Limb (tissue), 2 donors: Measurements from ENCODE around the gene ZBTB34.
A peak's percentile ranks its signal among the peaks of the same experiment; 100 is the strongest.

ENCODE experiments used
- DNase-seq, 2 donors: peaks; one replicate each; pipeline ENCODE4 v3.0.0-alpha.2; 2016; ENCODE audit errors: extremely low spot score in 2 of 2

Gene ZBTB34

DNA sequence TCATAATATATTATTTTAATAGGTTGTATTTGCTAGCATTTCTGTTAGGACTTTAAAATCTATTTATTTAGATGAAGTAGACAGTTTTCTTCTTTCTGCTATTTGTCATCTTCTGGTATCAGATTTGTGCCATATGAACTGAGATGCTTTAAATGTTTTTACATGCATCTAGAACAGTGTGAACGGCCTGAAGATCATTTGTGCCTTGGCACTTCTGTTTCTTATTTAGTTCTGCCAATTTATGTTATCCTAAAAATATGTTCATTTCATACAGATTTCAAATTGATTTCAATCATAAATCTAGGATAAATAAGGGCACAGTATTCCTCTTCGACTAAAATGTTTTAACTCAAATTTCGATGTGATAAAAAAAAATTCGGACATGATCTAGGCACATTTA lies 16.1 kb downstream of the ZBTB34 start:
- no peak for DNase-seq

DNA sequence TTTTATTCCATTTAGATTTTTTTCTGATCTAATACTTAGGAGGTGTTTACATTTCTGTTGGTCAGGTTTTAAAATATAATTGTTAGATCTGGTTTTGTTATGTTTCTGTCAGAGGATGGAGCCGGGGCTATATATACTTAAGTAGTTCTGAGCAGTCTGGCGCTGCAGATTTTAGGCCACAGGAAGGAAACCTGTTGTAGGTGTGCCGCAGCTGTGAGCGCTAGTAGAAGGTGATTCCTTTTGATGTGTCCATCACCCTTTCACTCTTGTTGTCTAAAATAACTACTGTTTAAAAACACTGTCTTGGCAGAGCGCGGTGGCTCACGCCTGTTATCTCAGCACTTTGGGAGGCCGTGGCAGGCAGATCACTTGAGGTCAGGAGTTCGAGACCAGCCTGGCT lies 17.0 kb downstream of the ZBTB34 start:
- DNase-seq = no peak

DNA sequence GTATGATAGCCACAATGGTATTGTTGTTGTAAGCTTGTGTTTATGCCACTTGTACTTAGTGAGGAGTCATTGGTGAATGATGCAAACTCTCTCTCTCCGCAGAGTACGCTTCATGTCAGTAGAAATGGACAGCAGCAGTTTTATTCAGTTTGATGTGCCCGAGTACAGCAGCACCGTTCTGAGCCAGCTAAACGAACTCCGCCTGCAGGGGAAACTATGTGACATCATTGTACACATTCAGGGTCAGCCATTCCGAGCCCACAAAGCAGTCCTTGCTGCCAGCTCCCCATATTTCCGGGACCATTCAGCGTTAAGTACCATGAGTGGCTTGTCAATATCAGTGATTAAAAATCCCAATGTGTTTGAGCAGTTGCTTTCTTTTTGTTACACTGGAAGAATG lies 18.8 kb downstream of the ZBTB34 start:
- no peak for DNase-seq

DNA sequence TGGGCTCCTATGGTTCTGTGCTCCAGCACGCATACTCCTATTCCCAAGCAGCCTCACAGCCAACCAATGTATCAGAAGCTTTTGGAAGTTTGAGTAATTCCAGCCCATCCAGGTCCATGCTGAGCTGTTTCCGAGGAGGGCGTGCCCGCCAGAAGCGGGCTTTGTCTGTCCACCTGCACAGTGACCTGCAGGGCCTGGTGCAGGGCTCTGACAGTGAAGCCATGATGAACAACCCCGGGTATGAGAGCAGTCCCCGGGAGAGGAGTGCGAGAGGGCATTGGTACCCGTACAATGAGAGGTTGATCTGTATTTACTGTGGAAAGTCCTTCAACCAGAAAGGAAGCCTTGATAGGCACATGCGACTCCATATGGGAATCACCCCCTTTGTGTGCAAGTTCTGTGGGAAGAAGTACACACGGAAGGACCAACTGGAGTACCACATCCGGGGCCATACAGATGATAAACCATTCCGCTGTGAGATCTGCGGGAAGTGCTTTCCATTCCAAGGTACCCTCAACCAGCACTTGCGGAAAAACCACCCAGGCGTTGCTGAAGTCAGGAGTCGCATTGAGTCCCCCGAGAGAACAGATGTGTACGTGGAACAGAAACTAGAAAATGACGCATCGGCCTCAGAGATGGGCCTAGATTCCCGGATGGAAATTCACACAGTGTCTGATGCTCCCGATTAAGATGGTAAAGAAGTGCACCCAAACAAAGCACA lies 19.9 kb downstream of the ZBTB34 start:
- no peak for DNase-seq

DNA sequence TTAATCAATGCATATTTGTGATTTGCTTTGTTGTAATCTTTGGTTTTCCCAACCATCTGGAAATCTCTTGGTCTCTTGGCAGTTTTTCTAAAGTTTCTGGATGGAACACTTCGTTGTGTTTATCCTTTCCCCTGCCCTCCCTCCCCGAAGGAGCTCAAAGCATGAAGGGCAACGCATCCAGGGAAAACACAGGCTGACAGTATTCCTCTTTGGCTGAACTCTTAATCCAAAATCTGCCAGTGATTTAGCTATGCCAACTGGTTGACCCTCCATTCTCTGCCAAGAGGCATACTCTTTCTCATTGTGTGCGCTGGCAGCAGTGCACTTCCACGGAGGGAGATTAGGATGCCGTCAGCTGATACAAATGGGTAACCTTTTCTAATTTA lies 20.5 kb downstream of the ZBTB34 start:
- no peak for DNase-seq

DNA sequence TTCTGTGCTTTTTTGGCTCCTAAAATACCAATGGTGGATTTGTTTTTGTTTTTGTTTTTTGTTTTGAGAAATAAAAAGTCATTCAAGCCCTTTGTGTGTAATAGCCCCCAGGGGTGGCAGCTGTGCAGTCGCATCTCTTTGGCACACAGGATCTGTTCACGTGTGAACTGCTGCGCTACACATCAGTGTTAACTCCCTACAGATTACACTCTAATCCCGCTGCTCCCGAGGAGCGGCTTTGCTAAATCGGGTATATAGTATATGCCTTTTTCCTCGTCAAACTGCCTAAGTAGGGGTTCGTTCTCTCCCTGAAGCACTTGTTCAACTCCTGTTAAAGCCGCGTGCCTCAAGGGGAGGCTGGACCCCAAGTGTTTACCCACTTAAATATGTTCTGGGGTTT lies 22.3 kb downstream of the ZBTB34 start:
- no peak for DNase-seq

DNA sequence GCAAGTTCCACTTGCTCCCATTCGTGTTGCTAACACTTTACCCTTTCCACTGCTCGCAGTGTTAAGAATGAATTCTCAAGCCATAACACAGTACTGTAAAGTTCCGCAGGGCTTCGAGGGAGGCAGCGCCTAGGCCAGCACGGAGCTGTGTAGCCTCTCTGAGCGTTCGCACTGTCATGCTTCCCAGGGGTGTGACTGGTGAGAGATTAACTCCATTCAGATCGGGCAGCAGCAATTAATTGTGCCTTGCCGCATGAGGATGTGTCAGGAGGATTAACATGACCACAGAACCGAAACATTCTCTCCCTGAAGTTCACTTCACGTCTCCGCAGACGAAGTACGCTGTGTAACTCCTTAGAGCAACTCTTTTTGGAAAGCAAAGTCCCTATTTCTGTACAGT lies 23.2 kb downstream of the ZBTB34 start:
- DNase-seq = no peak

DNA sequence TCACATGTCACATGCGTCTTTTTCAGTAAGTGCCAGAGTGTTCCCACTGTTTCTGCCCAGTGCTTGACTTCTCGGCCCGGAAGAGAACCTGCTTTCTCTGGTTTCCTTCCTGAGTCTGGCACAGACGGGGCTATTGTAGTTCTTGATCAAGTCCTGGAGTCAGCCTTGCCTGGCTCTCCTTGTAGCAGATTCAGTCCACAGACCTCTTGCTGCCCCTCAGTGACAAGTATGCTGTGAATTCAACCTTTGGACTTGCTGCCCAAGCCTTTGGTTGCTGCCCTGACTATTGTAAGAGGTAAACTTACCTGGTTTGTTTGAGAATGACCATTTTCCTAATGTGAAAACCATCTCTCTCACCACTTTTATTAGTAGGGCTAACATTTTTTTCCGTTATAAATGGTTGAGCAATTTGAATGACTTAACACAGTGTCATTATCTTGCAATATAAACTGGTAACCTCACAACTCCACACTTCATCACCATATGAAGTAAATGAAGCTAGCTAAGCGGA lies 24.7 kb downstream of the ZBTB34 start:
- no peak for DNase-seq

DNA sequence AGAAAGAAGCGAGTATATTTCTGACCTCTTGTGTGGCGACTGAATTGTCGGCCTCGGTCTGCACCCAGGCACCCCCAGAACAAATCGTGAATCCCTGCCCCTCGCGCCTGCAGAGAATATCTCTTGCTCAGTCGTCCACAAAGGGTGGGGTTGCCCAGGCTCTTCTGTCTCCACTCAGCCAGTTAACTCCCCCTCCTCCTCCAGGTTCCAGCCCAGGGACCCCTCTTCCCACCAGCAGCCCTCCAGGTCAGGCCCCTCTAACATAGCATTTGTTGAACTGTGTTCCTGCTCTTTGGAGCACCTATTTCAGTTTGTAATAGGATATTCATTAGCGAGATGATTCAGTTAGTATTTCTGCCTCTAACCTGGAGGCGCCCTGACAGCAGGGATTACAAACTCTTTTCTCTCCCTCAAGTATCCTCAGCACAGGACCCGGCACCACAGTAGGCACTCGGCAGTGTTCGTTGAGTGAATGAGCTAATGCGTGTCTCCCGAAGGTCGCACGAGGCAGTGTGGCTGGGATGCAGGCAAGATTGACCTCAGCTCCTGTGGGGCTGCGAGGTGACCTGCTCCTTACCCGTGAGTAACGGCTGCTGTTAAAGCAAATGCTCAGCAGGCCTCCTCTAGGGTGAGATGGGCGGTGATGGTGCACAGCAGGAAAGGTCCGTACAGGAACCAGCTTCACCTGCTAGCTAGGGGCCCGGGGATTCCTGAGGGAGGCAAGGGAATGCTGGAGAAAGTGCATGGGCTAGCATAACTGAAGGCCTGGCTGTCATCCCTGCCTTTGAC lies 25.8 kb downstream of the ZBTB34 start:
- DNase-seq = no peak

DNA sequence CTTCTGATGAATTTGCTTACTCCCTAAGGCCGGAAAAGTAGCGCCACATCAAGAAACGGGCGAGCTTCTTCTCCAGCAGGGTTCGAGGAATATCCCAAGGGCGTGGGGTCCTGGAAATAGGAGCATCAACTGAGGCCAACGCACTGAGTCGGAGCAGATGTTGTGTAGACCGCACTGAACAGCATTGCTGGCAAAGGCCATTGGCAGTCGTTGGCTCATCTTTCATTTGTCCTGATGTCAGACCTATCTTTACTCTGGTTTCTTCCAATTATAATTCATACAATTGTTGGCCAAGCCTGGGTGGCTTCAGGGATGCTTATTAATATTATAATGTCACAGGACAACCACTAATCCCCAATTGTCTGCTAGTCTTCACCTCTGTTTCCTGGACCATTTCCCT lies 26.5 kb downstream of the ZBTB34 start:
- DNase-seq = no peak

DNA sequence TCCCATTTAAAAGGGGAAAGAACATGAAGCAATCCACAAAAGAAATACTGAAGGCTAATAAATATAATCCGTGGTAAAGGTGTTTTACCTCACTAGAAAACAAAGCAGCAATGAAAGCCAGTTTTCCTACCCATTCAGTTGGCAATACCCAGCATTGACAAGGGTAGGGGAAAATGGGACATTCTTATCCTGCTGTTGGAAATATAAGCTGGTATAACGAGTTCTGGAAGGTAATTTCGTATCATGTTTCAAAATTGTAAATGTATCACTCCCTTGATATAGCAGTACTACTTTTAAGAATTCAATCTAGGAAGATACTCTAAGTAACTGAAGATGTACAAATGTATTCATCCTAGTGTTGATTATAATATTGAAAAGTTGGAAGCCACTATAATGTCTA lies 31.2 kb downstream of the ZBTB34 start:
- no peak for DNase-seq

DNA sequence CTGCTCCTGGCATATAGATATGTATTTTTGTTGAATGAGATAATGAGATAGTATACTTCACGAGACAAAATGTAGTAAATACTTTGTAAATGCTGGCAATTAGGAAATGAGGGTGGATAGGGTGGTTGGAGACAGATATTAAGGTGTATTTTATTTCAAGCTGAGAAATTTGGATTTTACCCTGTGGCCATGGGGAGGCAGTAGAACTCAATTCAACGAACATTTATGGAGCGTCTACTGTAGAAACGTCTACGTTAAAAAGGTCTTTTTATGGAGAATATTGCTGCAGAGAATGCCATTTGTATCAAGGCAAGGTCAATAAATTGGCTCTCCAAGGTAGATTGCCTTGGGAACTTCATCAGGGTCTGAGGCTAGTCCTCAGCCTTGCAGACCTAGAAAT lies 32.6 kb downstream of the ZBTB34 start:
- no peak for DNase-seq

DNA sequence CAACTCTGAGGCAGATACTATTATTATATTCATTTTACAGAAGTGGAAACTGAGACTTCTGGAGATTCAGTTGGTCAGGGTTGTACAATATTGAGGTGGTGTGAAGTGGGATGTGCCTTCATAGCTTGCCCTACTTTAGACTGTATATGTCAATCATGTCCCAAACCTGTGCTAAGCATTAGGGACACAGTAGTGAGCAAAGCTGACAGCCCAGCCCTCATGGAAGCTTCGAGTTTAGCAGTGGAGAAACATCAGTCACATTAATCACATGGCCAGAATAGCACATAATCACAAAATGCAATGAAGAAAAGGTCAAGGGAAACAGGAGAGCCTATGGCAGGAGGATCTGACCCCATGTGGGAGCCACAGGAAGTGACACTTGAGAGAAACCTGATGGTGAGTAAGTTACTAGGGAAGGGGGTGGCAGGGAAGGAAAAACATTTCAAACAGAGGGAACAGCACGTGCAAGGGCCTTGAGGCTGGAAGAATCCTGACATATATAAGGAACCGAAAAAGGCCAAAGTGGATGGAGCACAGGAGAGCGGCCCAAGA lies 33.7 kb downstream of the ZBTB34 start:
- DNase-seq = no peak

DNA sequence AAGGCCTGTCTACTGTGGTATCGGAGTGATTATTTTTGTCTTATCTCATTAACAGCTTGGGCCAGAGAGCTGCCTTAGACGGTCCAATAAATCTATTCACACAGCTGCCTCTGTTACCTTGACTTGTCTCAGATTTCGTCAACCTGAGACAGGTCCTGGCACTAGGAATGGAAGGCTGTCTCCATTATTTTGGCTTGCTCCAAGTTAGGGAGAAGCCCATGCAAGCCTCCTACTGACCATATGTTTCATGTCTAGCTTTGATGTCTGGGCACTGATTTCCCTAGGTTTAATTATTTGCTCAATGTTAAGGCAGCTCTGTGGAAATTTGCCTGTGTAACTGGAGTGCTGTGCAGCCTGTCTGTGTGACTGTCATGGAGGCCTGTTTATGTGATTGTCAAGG lies 41.8 kb downstream of the ZBTB34 start:
- no peak for DNase-seq

DNA sequence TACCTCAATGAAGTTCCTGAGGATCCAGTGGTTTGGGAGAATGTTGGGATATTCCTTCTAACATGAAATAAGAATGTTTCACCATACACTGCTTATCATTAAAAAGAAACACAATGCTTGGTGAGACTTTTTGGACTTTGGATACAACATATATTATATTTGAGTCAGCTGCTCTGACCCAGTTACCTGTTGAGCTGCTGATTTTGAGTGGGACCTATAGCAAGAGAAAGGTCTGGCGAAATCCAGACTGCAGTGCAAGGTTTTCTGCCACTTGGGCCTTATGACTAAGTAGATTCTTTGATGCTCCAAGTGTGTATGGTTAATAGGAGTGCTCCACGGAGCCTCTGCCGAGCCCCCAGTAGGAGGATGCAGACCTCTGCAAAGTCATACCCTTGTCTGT lies 44.1 kb downstream of the ZBTB34 start:
- no peak for DNase-seq

DNA sequence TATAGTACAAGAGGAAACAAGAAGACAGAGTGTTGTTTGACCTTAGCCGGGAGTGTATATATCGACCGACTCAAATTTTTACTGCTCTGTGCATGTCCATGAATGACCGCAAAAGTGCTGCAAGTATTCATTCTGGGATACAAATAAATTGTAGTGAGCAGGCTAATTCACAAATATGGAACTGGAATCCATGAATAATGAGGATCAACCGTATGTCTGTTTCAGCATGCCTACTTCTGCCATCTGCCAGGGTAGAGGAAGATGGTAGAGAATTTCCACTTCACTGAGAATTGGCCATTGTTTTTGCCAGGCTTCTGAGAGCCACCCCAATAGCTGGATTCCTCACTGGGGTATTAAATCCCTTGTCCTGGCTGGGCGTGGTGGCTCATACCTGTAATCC lies 45.7 kb downstream of the ZBTB34 start:
- DNase-seq = no peak

DNA sequence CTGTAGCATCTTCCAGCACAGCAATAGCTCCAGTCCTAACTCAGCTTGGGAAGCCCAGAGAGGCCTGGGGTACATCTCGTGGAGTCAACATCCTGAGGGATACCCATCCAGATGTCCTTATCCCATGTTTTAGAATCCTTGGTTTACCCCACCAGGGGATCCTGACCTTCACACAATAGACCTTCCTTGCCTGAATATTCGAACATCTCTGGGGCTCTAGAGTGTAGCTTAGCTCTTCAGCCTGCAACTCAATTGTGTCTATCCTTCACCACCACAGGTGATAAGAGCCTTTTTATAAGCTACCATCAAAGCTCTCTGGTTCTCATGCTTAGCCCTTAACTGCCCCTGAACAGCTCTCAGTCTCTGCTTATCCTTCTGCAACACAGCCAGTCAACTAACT lies 46.6 kb downstream of the ZBTB34 start:
- DNase-seq = no peak

DNA sequence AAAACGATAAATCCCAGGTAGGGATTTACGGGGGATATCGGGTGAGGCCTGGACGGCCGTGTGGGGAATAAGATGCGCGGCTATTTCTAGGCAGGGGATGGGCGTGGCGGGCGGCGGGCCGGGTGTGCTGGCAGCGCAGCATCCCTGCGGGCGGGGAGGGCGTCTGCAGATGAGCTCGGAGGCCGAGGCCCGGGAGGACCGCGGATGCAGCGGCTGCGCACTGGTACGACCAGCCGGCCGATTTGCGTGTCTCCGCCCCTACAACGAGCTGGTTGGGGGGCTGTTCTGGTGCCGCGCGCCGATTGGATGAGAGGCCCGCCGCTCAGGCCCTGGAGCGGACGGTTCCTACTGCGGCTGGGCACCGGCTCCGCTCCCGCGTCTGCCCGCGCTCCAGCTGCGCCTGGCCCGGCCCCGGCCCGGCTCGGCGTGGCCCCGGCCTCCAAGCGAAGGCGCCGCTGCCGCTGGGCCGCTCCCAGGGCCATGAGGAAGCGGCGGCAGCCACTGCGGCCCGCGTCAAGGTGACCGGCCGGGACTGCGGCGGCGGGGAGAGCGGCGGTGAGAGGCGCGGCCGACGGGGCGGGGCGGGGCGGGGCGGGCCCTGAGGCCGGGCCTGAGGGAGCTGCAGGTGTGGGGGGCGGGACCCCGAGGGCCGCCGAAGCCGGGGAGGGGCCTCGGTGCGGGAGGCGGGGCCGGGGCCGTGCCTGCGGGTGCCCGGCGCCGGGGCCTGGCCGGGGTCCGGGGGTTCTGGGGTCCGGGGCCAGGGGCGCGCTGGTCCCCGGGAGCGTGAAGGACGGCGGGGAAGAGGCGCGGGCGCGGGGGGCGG lies 54.2 kb downstream of the ZBTB34 start, which contains the start of gene RALGPS1:
TSS of gene RALGPS1 (plus strand) at position 325 of the 823 bp plus-strand sequence. CDS start 47,508 bp downstream, outside the sequence.
- DNase-seq = peak; percentile 94 to 95

DNA sequence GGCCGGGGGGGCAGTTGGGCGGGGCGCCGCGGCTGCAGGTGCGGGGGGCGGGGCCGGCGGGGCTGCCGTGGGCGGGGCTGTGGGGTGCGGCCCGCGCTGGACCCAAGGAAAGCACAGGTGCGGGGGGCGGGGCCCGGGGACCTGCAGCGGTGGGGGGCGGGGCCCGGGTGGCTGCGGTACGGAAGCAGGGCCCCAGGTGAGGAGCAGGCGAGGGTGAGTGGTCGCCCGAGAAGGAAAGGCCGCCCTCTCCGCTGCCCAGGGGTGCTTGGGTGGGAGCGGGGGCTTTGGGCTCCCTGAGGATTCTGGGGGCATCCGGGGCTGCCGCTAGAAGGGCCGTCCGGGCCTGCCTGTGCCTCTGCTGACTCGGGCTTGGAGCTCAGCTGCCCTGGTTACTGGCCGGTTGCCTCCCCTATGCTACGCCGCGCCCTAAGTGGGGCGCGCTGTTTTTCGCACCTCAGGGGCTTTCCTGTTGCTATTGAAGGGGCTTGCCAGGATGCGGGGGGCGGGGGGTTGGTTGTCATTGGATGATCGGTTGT lies 54.9 kb downstream of the ZBTB34 start:
- DNase-seq = no peak

DNA sequence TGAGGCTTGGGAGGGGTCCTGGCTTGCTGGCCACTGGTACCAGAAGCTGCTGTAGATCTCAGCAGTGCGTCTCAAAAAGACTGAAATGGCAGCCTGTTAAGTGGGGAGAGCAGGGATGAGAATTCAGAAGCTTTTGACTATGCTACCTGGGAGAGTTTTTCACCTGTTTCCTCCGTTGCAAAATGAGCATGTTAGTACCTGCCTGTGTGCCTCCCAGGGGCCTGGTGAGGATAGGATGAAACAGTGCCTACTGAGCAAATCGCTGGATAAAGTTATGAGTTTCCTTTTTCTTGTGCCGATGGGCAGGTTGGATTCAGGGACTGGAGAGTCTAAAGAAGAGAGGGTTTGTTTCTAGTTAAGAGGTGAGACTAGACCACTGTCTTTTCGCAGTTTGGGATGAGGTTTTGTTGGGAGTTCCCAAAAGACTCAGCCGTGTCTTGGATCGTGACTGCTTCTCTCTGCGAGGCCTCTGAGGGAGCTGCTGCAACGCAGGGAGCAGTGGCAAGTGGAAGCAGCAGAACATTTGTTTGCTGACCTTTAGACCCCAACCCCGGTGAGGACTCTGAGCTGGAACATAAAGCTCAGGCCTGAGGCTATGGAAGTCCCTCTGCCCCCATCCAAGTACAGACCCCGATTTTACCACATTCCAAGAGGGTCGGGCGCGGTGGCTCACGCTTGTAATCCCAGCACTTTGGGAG lies 55.6 kb downstream of the ZBTB34 start:
- DNase-seq = no peak

DNA sequence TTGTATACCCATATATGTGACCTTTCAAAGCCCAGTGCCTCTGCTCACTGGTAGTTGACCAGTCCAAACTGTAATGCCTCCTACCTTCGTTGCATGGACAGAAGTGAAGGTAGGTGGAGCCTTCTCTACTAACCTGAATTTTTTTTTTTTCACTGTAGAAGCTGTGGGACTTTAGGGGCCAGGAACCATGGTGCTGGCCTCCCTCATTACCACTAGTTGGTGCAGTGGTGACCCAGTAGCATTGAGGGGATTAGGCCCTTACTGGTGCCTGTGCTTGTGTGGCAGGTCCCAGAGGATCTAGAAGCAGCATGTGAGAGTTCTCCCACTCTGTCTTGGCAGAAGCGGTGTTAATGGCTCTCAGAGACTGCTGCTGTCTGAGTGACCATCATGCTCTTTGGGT lies 56.5 kb downstream of the ZBTB34 start:
- no peak for DNase-seq
